Adrenal gland (tissue), 12 donors: ENCODE results near the gene GET3. TPM values are rescaled to one million over a fixed set of nuclear protein-coding genes. Genes with fewer than 3 reads are reported as not detected.
A peak's percentile ranks its signal among the peaks of the same experiment; 100 is the strongest.

ENCODE experiments used
- DNase-seq, 7 donors: peaks; one replicate each; pipeline ENCODE4 v3.0.0-alpha.2; 2019 to 2020
- H3K27ac ChIP-seq, 5 donors: fragments of 200-600 bp; sonication (generic) in 4 of 5; 1 replicate in 3 of 5; 2 replicates in 2 of 5; pipeline versions ENCODE4 v1.5.1 to v1.8.0; 2016 to 2020; ENCODE audit warnings: mild to moderate bottlenecking in 1 of 5
- H3K27me3 ChIP-seq: fragments of 200-600 bp; 2 replicates; pipeline ENCODE4 v1.8.0; 2021
- H3K36me3 ChIP-seq, 2 donors: fragments of 200-600 bp; replicated peaks in 1 of 2; 1 replicate in 1 of 2; 2 replicates in 1 of 2; pipeline versions ENCODE4 v1.5.1 to v1.8.0; 2018 to 2022
- H3K4me1 ChIP-seq, 2 donors: fragments of 200-600 bp; replicated peaks in 1 of 2; 1 replicate in 1 of 2; 2 replicates in 1 of 2; pipeline versions ENCODE4 v1.5.1 to v1.8.0; 2018 to 2021
- H3K4me3 ChIP-seq, 4 donors: fragments of 200-600 bp; sonication (generic) in 3 of 4; one replicate each; pipeline ENCODE4 v1.5.1; 2016 to 2018
- H3K9me3 ChIP-seq, 3 donors: fragments of 200-600 bp; sonication (generic) in 1 of 3; replicated peaks in 1 of 3; 1 replicate in 2 of 3; 2 replicates in 1 of 3; pipeline versions ENCODE4 v1.5.1 to v1.8.0; 2016 to 2021
- CTCF ChIP-seq, 6 experiments: fragments of 450-650 bp in 4 of 6; fragments of 200-600 bp in 2 of 6; sonication (generic) in 1 of 6; IDR thresholded peaks; 1 replicate in 5 of 6; 2 replicates in 1 of 6; pipeline versions ENCODE4 v1.5.1 to v1.8.0; 2016 to 2021; ENCODE audit warnings: antibody characterized with exemption in 6 of 6, mild to moderate bottlenecking in 2 of 6, moderate library complexity in 1 of 6
- POLR2A ChIP-seq, 2 donors: fragments of 450-650 bp; IDR thresholded peaks; one replicate each; pipeline ENCODE4 v1.6.1; 2017; ENCODE audit warnings: antibody characterized with exemption in 2 of 2, mild to moderate bottlenecking in 2 of 2, moderate library complexity in 1 of 2
- WGBS, 4 donors: extraction: QIAGEN DNeasy Blood & Tissue Kit in 2 of 4; methylation state at CpG; one replicate each; pipeline versions ENCODE4 v1.1.5 to v1.1.7; 2013 to 2017; 5-methylcytosine and 5-hydroxymethylcytosine counted together
- intact Hi-C, 2 donors: fragments of 100-400 bp; cut with DNase I; formaldehyde crosslinking; loops; one replicate each; pipeline versions ENCODE4 v1.14.1 to v1.15.0; 2022 to 2023
- polyA plus RNA-seq, 3 donors: library from polyadenylated mRNA; stranded (reverse); fragments of 200-250 nt in 2 of 3; fragments of 350-450 nt in 1 of 3; fragmentation: Illumina TruSeq in 1 of 3; extraction: RNeasy Lipid Tissue Mini Kit (QIAGEN cat#74804) in 1 of 3; gene quantifications; one replicate each; pipeline ENCODE4 v1.2.3, GENCODE V29; 2013 to 2014
- total RNA-seq, 9 donors: library from RNA; depleted of rRNA in 4 of 9; stranded (reverse); fragments of >200 nt in 4 of 9; fragments of 120-200 nt in 1 of 9; fragmentation: NEBNext Ultra II Directional in 1 of 9; extraction: Animal tissue kit (Norgen Biotek cat#: 25700) in 1 of 9; gene quantifications; one replicate each; pipeline versions ENCODE4 v1.1.0 to v1.2.4, GENCODE V29; 2013 to 2023
- donor health status: healthy with polysubstance abuse.
- donor health status: Bipolar disorder and iron deficiency.
- donor health status: DM: yes; HTN: yes; CAD: no.
- donor health status: DM: no; HTN: no; CAD: no.
- donor health status: DM: no; HTN: no; CAD: no.
- donor health status: DM: yes; HTN: yes; CAD: no.

GET3 gene
- total and polyA plus RNA-seq, 12 donors = 50.3 to 97.7 (median 81.8) TPM

- TF ChIP-seq CTCF (IDR thresholded peaks at IDR 0.05) (no peak), POLR2A (IDR thresholded peaks at IDR 0.05) (no peak)
- no peaks in the 10 kb centered on the region for H3K9me3 ChIP-seq
- H3K4me3 ChIP-seq = peak overlapping the region in 1 of 4 donors; percentile 54
- H3K27me3 ChIP-seq = no peaks in the 10 kb centered on the region
- DNase-seq = peak in 1 of 7 donors; percentile 70
- H3K27ac ChIP-seq = peak overlapping the region; percentile 81 to 99 (median 91)
- intact Hi-C loops = no loop called here
- 5 to 11% (median 8%) methylated on average over 4 to 16 of the region's 16 CpGs for WGBS, 4 donors
- H3K4me1 ChIP-seq = peaks cover 35 to 64% of the 10 kb centered on the region in 2 donors
- H3K36me3 ChIP-seq = no peaks in the 10 kb centered on the region
Observed at GRCh38 chr19:12783291-12783848, 46.1 kb downstream of the GET3 start.

GRCh38 chr19:12783849-12784393 is 46.6 kb downstream of the GET3 start:
- Histone ChIP-seq H3K36me3 (no peaks in the 10 kb centered on the region), H3K27ac (peak overlapping the region; percentile 81 to 99 (median 91)), H3K4me1 (peaks cover 34 to 64% of the 10 kb centered on the region in 2 donors), H3K27me3 (no peaks in the 10 kb centered on the region), H3K9me3 (no peaks in the 10 kb centered on the region), H3K4me3 (peak overlapping the region in 1 of 4 donors; percentile 54)
- no peak for TF ChIP-seq CTCF (IDR thresholded peaks at IDR 0.05)
- TF ChIP-seq POLR2A (IDR thresholded peaks at IDR 0.05) = no peak
- intact Hi-C loops = no loop called here
- peak in 6 of 7 donors; percentile 53 to 80 (median 67) for DNase-seq
- 0 to 20% (median 12%) methylated on average over 1 to 19 of the region's 19 CpGs; no CpG with 5 or more reads in 1 of the 4 donors for WGBS, 4 donors

GRCh38 chr19:12784394-12784870 is 47.1 kb downstream of the GET3 start:
- Histone ChIP-seq H3K4me1 (peaks cover 34 to 64% of the 10 kb centered on the region in 2 donors), H3K9me3 (no peaks in the 10 kb centered on the region), H3K27me3 (no peaks in the 10 kb centered on the region), H3K4me3 (no peak overlapping the region), H3K27ac (peak overlapping the region; percentile 81 to 99 (median 91)), H3K36me3 (no peaks in the 10 kb centered on the region)
- no peak for DNase-seq
- TF ChIP-seq POLR2A (IDR thresholded peaks at IDR 0.05) = no peak
- 46 to 49% (median 46%) methylated on average over 10 of the region's 10 CpGs for WGBS, 4 donors
- intact Hi-C loops = no loop called here

- Histone ChIP-seq H3K27ac (peak overlapping the region; percentile 71 to 99 (median 91)), H3K27me3 (no peaks in the 10 kb centered on the region), H3K4me3 (no peak overlapping the region), H3K36me3 (no peaks in the 10 kb centered on the region), H3K9me3 (no peaks in the 10 kb centered on the region), H3K4me1 (peaks cover 33 to 61% of the 10 kb centered on the region in 2 donors)
- DNase-seq = peak in 1 of 7 donors; percentile 20
- WGBS, 4 donors = 57 to 74% (median 67%) methylated on average over 3 to 5 of the region's 5 CpGs
- no peak for TF ChIP-seq POLR2A (IDR thresholded peaks at IDR 0.05)
- TF ChIP-seq CTCF (IDR thresholded peaks at IDR 0.05) = no peak
- intact Hi-C loops = no loop called here
Observed at GRCh38 chr19:12784871-12785430, 47.7 kb downstream of the GET3 start.
